ENCODE measurements around the gene EVI5. TPM values are rescaled to one million over a fixed set of nuclear protein-coding genes. Genes with fewer than 3 reads are reported as not detected.
"Not testable (repeated sequence)": the region's sequence is repeated elsewhere in the genome, so short reads cannot be mapped to it uniquely, and the experiment has no call there.

EVI5 gene
- total RNA-seq, 2 experiments from 2014 or later, result 0.13 to 0.21 TPM

DNA sequence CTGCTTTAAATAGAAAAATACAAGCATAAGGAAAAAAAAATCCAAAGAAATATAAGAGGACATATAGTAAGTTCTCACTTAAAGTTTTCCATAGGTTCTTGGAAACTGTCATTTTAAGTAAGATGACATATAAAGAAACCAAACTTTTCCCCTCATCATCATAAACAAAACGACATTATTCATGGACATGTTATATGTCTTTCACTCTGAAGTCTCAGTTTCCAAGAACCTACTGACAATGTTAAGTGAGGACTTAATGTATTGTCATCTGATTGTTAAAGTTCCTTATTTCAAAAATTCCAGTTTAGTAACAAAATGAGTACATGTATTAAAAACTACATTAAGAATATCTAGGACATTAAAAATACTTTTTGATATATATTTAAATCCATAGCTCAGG, 228.6 kb downstream of the EVI5 start:
- Mint-ChIP-seq H3K4me3 (no peak overlapping the region), H3K36me3 (ENCODE audit: low read depth) (peaks cover 1% of the 10 kb centered on the region), H3K9me3 (ENCODE audit: insufficient read depth) (no peaks in the 10 kb centered on the region), H3K27me3 (ENCODE audit: low read depth) (no peaks in the 10 kb centered on the region), H3K4me1 (ENCODE audit: low read depth) (peaks cover 17% of the 10 kb centered on the region), H3K27ac (no peak overlapping the region)
- POLR2A ChIA-PET, result no interaction called here
- ATAC-seq (no peak), DNase-seq (no peak)
- CTCF ChIA-PET, result interaction anchor here (1.0 to 1.3 kb wide), 3 partner anchors 8 to 71 kb away, joined by 3 read pairs; no protein-coding TSS in a partner anchor

DNA sequence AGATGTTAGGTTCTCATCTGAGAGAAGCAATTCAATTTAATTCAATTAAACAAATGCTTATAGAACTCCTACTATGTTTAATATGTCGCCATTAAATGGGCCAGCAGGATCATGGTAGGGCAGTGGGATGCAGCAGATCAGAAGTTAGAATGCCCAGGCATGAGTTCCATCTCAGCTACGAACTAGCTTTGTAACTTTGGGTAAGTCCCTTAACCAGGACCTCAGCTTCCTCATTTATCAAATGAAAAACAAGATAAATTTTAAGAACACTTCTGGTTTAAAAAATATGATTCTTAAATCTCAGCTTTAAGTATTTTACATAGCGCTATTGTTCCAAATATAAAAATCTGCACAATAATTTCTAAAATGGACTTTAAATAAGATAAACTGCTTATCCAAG, 230.7 kb downstream of the EVI5 start:
- H3K27me3 Mint-ChIP-seq (ENCODE audit: low read depth), result no peaks in the 10 kb centered on the region
- H3K9me3 Mint-ChIP-seq (ENCODE audit: insufficient read depth), result no peaks in the 10 kb centered on the region
- no peak overlapping the region for H3K27ac Mint-ChIP-seq
- POLR2A ChIA-PET, result interaction anchor here (1.0 to 1.1 kb wide), 2 partner anchors 9 to 69 kb away, joined by 3 read pairs; no protein-coding TSS in a partner anchor
- ATAC-seq (no peak), DNase-seq (no peak)
- CTCF ChIA-PET, result interaction anchor here (1.0 to 2.1 kb wide), 7 partner anchors 10 to 244 kb away, joined by 3 to 15 read pairs (median 4); no protein-coding TSS in a partner anchor
- H3K4me1 Mint-ChIP-seq (ENCODE audit: low read depth), result peaks cover 19% of the 10 kb centered on the region
- H3K4me3 Mint-ChIP-seq, result no peak overlapping the region
- H3K36me3 Mint-ChIP-seq (ENCODE audit: low read depth), result peaks cover 5% of the 10 kb centered on the region

DNA sequence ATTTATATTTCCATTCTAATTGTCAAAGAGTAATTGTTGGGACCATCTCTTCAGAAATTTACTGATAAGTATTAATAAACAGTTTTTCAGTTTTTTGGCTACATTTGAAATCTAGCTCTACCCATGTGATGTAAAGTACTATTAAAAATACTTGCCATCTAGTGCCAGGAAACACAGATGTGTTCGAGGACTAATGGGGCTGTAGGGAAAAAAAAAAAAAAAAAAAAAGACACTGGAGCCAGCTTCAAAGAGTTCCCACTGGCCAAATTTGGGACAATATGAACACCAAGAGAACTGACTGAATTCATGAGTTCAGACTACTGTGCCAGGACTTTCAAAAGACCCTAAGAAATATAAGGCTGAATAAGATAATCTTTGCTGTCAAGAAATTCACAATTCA, 233.0 kb downstream of the EVI5 start:
- CTCF ChIA-PET, result interaction anchor here (0.7 to 1.8 kb wide), 5 partner anchors 9 to 66 kb away, joined by 3 to 7 read pairs (median 5); no protein-coding TSS in a partner anchor
- H3K36me3 Mint-ChIP-seq (ENCODE audit: low read depth), result peaks cover 9% of the 10 kb centered on the region
- no peak overlapping the region for H3K4me3 Mint-ChIP-seq

DNA sequence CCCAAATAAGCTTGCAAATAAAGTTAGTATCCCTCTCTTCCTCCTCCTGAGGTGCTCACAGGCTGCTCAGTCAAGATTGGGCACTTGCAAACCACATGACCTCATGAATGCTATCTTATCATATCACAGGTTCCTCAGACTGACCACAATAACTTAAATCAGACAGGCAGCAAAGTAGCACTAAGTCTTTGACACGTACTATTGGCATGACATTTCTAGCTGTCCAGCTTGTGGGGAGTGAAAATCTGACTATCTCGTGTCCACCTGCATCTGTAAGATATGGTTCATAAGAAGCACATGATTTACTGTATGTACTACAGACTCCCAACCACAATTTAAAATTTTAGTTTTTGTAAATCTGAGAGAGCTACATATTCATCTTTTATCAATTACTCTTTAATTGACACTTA, 240.1 kb downstream of the EVI5 start:
- Mint-ChIP-seq H3K9me3 (ENCODE audit: insufficient read depth) (no peaks in the 10 kb centered on the region), H3K4me1 (ENCODE audit: low read depth) (peaks cover 34% of the 10 kb centered on the region), H3K36me3 (ENCODE audit: low read depth) (peaks cover 17% of the 10 kb centered on the region), H3K27ac (no peak overlapping the region), H3K27me3 (ENCODE audit: low read depth) (no peaks in the 10 kb centered on the region), H3K4me3 (no peak overlapping the region)
- no peak for DNase-seq
- peak; percentile 53 for ATAC-seq
- CTCF ChIA-PET, result interaction anchor here (1.0 to 3.9 kb wide), 2 partner anchors 10 to 59 kb away, joined by 5 to 15 read pairs; no protein-coding TSS in a partner anchor
- POLR2A ChIA-PET, result interaction anchor here (0.9 to 1.4 kb wide), 2 partner anchors 26 to 58 kb away, joined by 3 to 5 read pairs; partner anchors contain the start of gene GFI1

More for the DNA sequence above, 233.0 kb downstream of the EVI5 start:
- H3K9me3 Mint-ChIP-seq (ENCODE audit: insufficient read depth), result no peaks in the 10 kb centered on the region
- POLR2A ChIA-PET, result interaction anchor here (2.6 kb wide), 1 partner anchor 66 kb away, joined by 13 read pairs; the partner anchor contains the start of gene GFI1
- peaks cover 19% of the 10 kb centered on the region for H3K4me1 Mint-ChIP-seq (ENCODE audit: low read depth)
- DNase-seq (no peak), ATAC-seq (no peak)
- no peaks in the 10 kb centered on the region for H3K27me3 Mint-ChIP-seq (ENCODE audit: low read depth)
- H3K27ac Mint-ChIP-seq, result no peak overlapping the region

DNA sequence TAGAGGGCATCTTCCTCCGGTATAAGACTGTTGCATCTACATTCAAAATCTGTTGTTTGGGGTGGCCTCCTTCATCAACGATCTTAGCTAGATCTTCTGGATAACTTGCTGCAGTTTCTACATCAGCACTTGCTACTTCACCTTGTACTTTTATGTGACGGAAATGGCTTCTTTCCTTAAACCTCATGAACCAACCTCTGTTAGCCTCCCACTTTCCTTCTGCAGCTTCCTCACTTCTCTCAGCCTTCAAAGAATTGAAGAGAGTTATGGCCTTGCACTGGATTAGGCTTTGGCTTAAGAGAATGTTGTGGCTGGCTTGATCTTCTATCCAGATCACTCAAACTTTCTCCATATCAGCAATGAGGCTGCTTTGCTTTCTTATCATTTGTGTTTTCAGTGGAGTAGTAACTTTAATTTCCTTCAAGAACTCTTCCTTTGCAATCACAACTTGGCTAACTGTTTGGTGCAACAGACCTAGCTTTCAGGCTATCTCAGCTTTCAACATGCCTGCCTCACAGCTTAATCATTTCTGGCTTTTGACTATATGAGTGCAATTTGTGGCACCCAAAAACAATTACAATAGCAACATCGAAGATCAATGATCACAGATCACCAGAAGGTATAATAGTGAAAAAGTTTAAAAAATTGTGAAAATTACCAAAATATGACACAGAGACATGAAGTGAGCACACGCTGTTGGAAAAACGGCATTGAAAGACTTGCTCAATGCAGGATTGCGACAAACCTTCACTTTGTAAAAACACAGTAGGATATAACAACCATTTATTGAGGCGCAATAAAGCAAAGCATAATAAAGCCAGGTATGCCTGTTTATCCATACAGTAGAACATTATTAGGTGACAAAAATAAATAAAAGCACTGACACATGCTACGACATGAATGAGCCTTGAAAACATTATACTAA, 241.5 kb downstream of the EVI5 start:
- no peaks in the 10 kb centered on the region for H3K27me3 Mint-ChIP-seq (ENCODE audit: low read depth)
- H3K4me1 Mint-ChIP-seq (ENCODE audit: low read depth), result peaks cover 45% of the 10 kb centered on the region
- no peak overlapping the region for H3K27ac Mint-ChIP-seq
- peaks cover 14% of the 10 kb centered on the region for H3K36me3 Mint-ChIP-seq (ENCODE audit: low read depth)
- no peaks in the 10 kb centered on the region for H3K9me3 Mint-ChIP-seq (ENCODE audit: insufficient read depth)
- ChIA-PET CTCF (interaction anchor here (0.9 to 3.9 kb wide), 2 partner anchors 11 to 233 kb away, joined by 4 to 15 read pairs; no protein-coding TSS in a partner anchor), POLR2A (interaction anchor here (0.6 to 1.6 kb wide), 2 partner anchors 57 to 58 kb away, joined by 3 to 6 read pairs; partner anchors contain the start of gene GFI1)
- DNase-seq (no peak), ATAC-seq (no peak)
- no peak overlapping the region for H3K4me3 Mint-ChIP-seq

DNA sequence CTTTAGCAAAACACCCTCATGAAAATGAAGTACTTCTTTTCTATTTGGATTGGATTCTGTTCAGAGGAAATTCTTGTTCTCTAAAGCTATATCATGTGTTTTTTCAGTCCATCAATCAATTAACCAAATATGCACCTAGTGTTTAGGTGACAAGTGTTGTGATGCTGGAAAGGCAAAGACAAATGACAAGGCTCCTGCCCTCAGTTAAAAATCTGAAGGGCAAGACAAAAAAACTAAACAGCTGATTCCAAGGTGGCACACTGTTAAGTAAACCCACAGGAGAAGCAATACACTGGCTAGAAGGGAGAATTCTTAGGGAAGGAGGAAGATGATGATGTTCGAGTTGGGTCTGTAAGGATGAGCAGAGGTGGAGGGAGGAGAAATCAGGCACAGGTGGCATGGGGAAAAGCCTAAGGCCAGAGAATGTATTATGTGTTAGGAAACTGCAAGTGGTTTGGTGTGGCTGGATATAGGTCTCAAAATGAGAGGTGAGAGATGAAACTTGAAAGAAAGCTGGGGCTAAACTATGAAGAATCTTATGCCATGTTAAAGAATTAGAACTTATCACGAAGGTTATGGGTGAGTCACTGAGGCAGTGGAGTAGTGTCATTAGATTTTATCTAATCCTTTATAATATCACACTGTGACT, 246.4 kb downstream of the EVI5 start:
- H3K4me1 Mint-ChIP-seq (ENCODE audit: low read depth), result peaks cover 69% of the 10 kb centered on the region
- ChIA-PET POLR2A (interaction anchor here (0.7 to 5.5 kb wide), 13 partner anchors 20 to 347 kb away, joined by 3 to 230 read pairs (median 3); partner anchors contain the start of genes GFI1, GLMN and RPAP2), CTCF (interaction anchor here (0.7 to 2.8 kb wide), 12 partner anchors 12 to 73 kb away, joined by 3 to 47 read pairs (median 5); partner anchors contain the start of gene GFI1)
- H3K4me3 Mint-ChIP-seq, result peak overlapping the region; percentile 37
- no peaks in the 10 kb centered on the region for H3K27me3 Mint-ChIP-seq (ENCODE audit: low read depth)
- H3K9me3 Mint-ChIP-seq (ENCODE audit: insufficient read depth), result peaks cover 5% of the 10 kb centered on the region
- peak; percentile 34 for DNase-seq
- peak overlapping the region; percentile 90 for H3K27ac Mint-ChIP-seq
- peaks cover 23% of the 10 kb centered on the region for H3K36me3 Mint-ChIP-seq (ENCODE audit: low read depth)
- peak; percentile 38 for ATAC-seq

DNA sequence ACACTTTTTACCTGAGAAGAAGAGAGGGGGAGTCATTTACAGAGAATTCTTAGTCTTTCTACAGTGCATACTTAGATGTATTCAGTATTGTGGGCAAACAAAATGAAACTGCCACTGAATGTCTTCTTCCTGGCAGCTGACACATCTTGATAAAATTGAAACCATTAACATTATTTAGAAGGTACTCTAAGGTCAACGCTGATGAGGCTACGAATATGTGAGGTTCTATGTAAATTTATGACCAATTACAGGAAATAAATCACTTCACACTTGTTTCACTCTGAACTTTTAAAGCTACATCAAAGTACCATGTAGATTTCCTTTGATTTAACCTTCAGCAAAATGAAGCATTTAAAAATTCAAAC, 246.9 kb downstream of the EVI5 start:
- CTCF ChIA-PET, result interaction anchor here (0.8 to 2.8 kb wide), 15 partner anchors 13 to 247 kb away, joined by 3 to 47 read pairs (median 5); partner anchors contain the start of gene GFI1
- Mint-ChIP-seq H3K27me3 (ENCODE audit: low read depth) (no peaks in the 10 kb centered on the region), H3K9me3 (ENCODE audit: insufficient read depth) (peaks cover 5% of the 10 kb centered on the region), H3K27ac (peak overlapping the region; percentile 90), H3K36me3 (ENCODE audit: low read depth) (peaks cover 25% of the 10 kb centered on the region), H3K4me1 (ENCODE audit: low read depth) (peaks cover 69% of the 10 kb centered on the region), H3K4me3 (peak overlapping the region; percentile 37)
- DNase-seq (peak; percentile 38), ATAC-seq (peak; percentile 45)
- POLR2A ChIA-PET, result interaction anchor here (0.7 to 5.5 kb wide), 13 partner anchors 32 to 347 kb away, joined by 3 to 230 read pairs (median 4); partner anchors contain the start of genes GFI1, GLMN and RPAP2

DNA sequence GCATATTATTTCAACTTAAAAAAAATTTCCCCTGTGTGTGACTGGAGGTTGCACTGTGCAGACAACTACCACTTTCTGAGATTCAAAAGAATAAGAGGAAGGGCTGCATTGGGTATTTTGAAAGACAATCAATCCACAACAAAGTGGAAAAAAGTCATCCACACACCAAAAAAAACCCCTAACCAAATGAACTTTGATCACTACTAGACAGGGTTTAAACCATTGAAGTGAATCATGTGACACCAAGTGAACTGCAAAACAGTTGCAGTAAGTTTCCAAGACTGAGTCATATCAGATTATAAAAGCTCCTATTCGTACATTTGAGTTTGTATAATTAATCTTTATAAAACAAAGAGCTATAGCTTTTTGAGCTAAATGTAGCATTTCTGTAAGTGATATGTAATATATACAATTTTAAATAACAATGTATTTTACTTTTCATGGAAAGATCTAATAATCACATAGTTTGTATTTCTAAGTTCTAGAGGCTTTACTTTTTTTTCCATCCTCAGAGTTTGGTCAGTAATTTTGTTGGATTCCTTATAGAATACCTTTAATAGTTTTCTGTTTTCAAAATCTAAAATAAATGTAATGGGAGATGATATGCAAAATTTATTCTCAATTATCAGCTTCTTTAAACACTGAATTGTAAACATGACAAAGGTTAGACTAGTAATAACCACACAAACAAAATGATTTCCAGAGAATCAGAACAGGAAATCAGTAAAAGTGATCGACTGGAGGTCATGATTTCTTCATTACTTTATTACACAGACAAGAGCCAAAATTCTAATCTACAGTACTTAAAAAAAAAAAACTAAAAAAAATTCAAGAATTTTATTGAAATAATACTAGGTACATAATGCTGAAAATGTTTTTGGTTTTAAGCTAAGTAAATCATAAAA, 247.7 kb downstream of the EVI5 start:
- DNase-seq, result peak; percentile 51
- ChIA-PET POLR2A (interaction anchor here (0.6 to 5.5 kb wide), 14 partner anchors 33 to 348 kb away, joined by 3 to 230 read pairs (median 4); partner anchors contain the start of genes GFI1, GLMN and RPAP2), CTCF (interaction anchor here (0.7 to 2.8 kb wide), 18 partner anchors 14 to 246 kb away, joined by 3 to 47 read pairs (median 4); partner anchors contain the start of gene GFI1)
- Mint-ChIP-seq H3K27me3 (ENCODE audit: low read depth) (no peaks in the 10 kb centered on the region), H3K36me3 (ENCODE audit: low read depth) (peaks cover 28% of the 10 kb centered on the region), H3K9me3 (ENCODE audit: insufficient read depth) (peaks cover 5% of the 10 kb centered on the region), H3K4me1 (ENCODE audit: low read depth) (peaks cover 70% of the 10 kb centered on the region), H3K4me3 (peak overlapping the region; percentile 60), H3K27ac (peak overlapping the region; percentile 91)
- ATAC-seq, result peak; percentile 82

DNA sequence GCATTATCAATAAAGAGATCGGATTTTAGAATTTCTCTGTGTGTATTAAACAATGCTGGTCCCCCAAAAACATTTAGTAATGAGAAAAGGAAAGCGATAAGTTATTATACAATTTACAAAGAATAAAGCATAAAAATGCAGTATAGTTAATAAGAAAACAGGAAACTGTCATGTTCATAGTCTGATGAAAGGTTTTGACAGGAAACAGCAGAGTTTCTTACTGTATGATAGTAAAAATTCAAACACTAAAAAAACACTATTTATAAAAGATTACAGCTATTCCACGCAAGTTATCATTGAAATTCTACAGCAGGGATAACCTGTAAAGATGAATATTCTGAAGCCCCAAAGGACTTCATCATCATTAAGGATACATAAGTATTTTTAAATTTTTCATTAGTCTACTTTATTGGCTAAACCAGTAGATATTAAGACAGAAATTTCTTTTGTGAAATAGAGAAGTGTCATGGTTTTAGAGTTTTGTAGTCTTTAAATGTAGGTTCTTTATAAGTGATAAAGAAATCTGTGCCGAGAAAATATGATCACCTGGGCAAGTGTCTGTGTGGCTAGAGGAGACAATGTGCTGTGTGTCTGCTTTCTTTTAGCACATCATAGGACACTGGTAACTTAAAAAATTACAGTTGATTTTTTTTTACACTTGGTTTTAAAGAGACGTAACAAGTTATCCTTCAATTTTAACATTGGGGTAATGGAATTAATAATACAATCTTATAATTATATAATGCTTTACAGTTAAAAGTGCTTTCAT, 248.5 kb downstream of the EVI5 start:
- no peak for DNase-seq
- peak; percentile 57 for ATAC-seq
- CTCF ChIA-PET, result interaction anchor here (1.0 to 2.8 kb wide), 6 partner anchors 39 to 53 kb away, joined by 3 to 47 read pairs (median 6); partner anchors contain the start of gene GFI1
- peaks cover 71% of the 10 kb centered on the region for H3K4me1 Mint-ChIP-seq (ENCODE audit: low read depth)
- peak overlapping the region; percentile 91 for H3K27ac Mint-ChIP-seq
- H3K9me3 Mint-ChIP-seq (ENCODE audit: insufficient read depth), result peaks cover 5% of the 10 kb centered on the region
- POLR2A ChIA-PET, result interaction anchor here (0.5 to 5.5 kb wide), 5 partner anchors 43 to 57 kb away, joined by 3 to 230 read pairs (median 5); partner anchors contain the start of gene GFI1
- H3K36me3 Mint-ChIP-seq (ENCODE audit: low read depth), result peaks cover 29% of the 10 kb centered on the region
- H3K4me3 Mint-ChIP-seq, result peak overlapping the region; percentile 16
- H3K27me3 Mint-ChIP-seq (ENCODE audit: low read depth), result no peaks in the 10 kb centered on the region

DNA sequence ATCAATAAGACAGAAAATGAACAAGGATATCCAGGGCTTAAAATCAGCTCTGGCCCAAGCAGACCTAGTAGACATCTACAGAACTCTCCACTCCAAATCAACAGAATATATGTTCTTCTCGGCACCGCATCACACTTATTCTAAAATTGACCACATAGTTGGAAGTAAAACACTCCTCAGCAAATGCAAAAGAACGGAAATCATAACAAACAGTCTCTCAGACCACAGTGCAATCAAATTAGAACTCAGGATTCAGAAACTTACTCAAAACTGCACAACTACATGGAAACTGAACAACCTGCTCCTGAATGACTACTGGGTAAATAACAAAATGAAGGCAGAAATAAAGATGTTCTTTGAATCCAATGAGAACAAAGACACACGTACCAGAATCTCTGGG, 252.5 kb downstream of the EVI5 start:
- POLR2A ChIA-PET, result interaction anchor here (3.3 kb wide), 1 partner anchor 46 kb away, joined by 17 read pairs; the partner anchor contains the start of gene GFI1
- H3K36me3 Mint-ChIP-seq (ENCODE audit: low read depth), result peaks cover 31% of the 10 kb centered on the region
- CTCF ChIA-PET; H3K9me3 Mint-ChIP-seq (ENCODE audit: insufficient read depth); H3K27me3 Mint-ChIP-seq (ENCODE audit: low read depth); DNase-seq; H3K4me3 Mint-ChIP-seq; ATAC-seq: not testable (repeated sequence)
- peaks cover 51% of the 10 kb centered on the region for H3K4me1 Mint-ChIP-seq (ENCODE audit: low read depth)
- peak overlapping the region; percentile 4 for H3K27ac Mint-ChIP-seq

Measured in activated CD8-positive, alpha-beta T cell treated with anti-CD3 and anti-CD28 coated beads, Interleukin-2, amount 10 ng/mL, durations not matched to agents 7 days and 5 days (primary cell).